Ovary (tissue), 9 donors: ENCODE measurements around the gene HSP90AB1. TPM values are rescaled to one million over a fixed set of nuclear protein-coding genes. Genes with fewer than 3 reads are reported as not detected.

Experiments
- DNase-seq, 5 donors: peaks; one replicate each; pipeline ENCODE4 v3.0.0-alpha.2; 2019 to 2020
- H3K27ac ChIP-seq, 2 donors: fragments of 200-600 bp; one replicate each; pipeline versions ENCODE4 v1.5.1 to v1.8.0; 2019 to 2022
- H3K27me3 ChIP-seq: fragments of 200-600 bp; one replicate; pipeline ENCODE4 v1.8.0; 2022
- H3K36me3 ChIP-seq: fragments of 200-600 bp; sonication (generic); one replicate; pipeline ENCODE4 v1.5.1; 2019
- H3K4me1 ChIP-seq: one replicate; pipeline ENCODE4 v1.8.1; 2013; ENCODE audit warnings: mild to moderate bottlenecking, moderate library complexity; ENCODE audit not compliant: insufficient read depth
- H3K4me3 ChIP-seq: fragments of 200-600 bp; sonication (generic); one replicate; pipeline ENCODE4 v1.5.1; 2017
- H3K9me3 ChIP-seq, 2 donors: fragments of 200-600 bp in 1 of 2; sonication (generic) in 1 of 2; one replicate each; pipeline versions ENCODE4 v1.5.1 to v1.8.1; 2013 to 2019; ENCODE audit warnings: mild to moderate bottlenecking in 1 of 2, moderate library complexity in 1 of 2
- EP300 ChIP-seq: sonication (generic); formaldehyde crosslinking; IDR thresholded peaks from one replicate; pipeline ENCODE4 v1.6.1; 2017; ENCODE audit warnings: antibody characterized with exemption
- POLR2A ChIP-seq: fragments of 450-650 bp; IDR thresholded peaks from one replicate; pipeline ENCODE4 v1.6.1; 2017; ENCODE audit warnings: antibody characterized with exemption, mild to moderate bottlenecking, moderate library complexity
- WGBS, 3 donors: extraction: QIAGEN DNeasy Blood & Tissue Kit in 1 of 3; methylation state at CpG; one replicate each; pipeline versions ENCODE4 v1.1.5 to v1.1.7; 2013 to 2017; 5-methylcytosine and 5-hydroxymethylcytosine counted together
- intact Hi-C, 4 donors: fragments of 100-400 bp; cut with DNase I; formaldehyde crosslinking; loops; one replicate each; pipeline versions ENCODE4 v1.11.0 to v1.15.1; 2022 to 2023
- polyA plus RNA-seq, 2 donors: library from polyadenylated mRNA; stranded (reverse); fragments of 200-250 nt in 1 of 2; fragments of 350-450 nt in 1 of 2; fragmentation: Illumina TruSeq in 1 of 2; extraction: RNeasy Lipid Tissue Mini Kit (QIAGEN cat#74804) in 1 of 2; gene quantifications; one replicate each; pipeline ENCODE4 v1.2.3, GENCODE V29; 2013 to 2014
- total RNA-seq, 7 donors: library from RNA; depleted of rRNA in 2 of 7; stranded (reverse); fragments of >200 nt in 2 of 7; fragmentation: NEBNext Ultra II Directional in 3 of 7; extraction: Animal tissue kit (Norgen Biotek cat#: 25700) in 3 of 7; gene quantifications; one replicate each; pipeline versions ENCODE4 v1.1.0 to v1.2.4, GENCODE V29; 2016 to 2023
- TF ChIP-seq, protein P1 (sequence below), 3 donors: fragments of 450-650 bp in 2 of 3; fragments of 200-600 bp in 1 of 3; IDR thresholded peaks; one replicate each; pipeline versions ENCODE4 v1.5.1 to v1.8.0; 2016 to 2022; ENCODE audit warnings: antibody characterized with exemption in 3 of 3, mild to moderate bottlenecking in 1 of 3
- donor health status: DM: no; HTN: no; CAD: no; lungs with moderate emphysema.
- donor health status: DM: no; HTN: no; CAD: no.
- donor health status: Bipolar disorder and iron deficiency.
- donor health status: DM: yes; HTN: yes; CAD: no.
- donor health status: DM: no; HTN: no; CAD: no.
- donor health status: DM: yes; HTN: yes; CAD: no.

Gene HSP90AB1
- total and polyA plus RNA-seq, 9 donors, result 820 to 1,905 (median 1,051) TPM

- 62 to 66% (median 63%) methylated on average over 10 of the region's 10 CpGs for WGBS, 3 donors
- no peak for TF ChIP-seq EP300
- TF ChIP-seq, protein P1, sequence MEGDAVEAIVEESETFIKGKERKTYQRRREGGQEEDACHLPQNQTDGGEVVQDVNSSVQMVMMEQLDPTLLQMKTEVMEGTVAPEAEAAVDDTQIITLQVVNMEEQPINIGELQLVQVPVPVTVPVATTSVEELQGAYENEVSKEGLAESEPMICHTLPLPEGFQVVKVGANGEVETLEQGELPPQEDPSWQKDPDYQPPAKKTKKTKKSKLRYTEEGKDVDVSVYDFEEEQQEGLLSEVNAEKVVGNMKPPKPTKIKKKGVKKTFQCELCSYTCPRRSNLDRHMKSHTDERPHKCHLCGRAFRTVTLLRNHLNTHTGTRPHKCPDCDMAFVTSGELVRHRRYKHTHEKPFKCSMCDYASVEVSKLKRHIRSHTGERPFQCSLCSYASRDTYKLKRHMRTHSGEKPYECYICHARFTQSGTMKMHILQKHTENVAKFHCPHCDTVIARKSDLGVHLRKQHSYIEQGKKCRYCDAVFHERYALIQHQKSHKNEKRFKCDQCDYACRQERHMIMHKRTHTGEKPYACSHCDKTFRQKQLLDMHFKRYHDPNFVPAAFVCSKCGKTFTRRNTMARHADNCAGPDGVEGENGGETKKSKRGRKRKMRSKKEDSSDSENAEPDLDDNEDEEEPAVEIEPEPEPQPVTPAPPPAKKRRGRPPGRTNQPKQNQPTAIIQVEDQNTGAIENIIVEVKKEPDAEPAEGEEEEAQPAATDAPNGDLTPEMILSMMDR (IDR thresholded peaks at IDR 0.05), result peak in 1 of 3 donors; percentile 6
- no peak overlapping the region for H3K4me3 ChIP-seq
- DNase-seq, result peak in 2 of 5 donors; percentile 23 to 28
- H3K27ac ChIP-seq, result no peak overlapping the region
- H3K36me3 ChIP-seq, result peaks cover 2% of the 10 kb centered on the region
- intact Hi-C loops, result no loop called here
- no peaks in the 10 kb centered on the region for H3K27me3 ChIP-seq
- H3K4me1 ChIP-seq, result peaks cover 16% of the 10 kb centered on the region
- no peaks in the 10 kb centered on the region for H3K9me3 ChIP-seq
These were observed 6.6 kb downstream of the HSP90AB1 start for GRCh38 chr6:44253307-44254101.

DNA sequence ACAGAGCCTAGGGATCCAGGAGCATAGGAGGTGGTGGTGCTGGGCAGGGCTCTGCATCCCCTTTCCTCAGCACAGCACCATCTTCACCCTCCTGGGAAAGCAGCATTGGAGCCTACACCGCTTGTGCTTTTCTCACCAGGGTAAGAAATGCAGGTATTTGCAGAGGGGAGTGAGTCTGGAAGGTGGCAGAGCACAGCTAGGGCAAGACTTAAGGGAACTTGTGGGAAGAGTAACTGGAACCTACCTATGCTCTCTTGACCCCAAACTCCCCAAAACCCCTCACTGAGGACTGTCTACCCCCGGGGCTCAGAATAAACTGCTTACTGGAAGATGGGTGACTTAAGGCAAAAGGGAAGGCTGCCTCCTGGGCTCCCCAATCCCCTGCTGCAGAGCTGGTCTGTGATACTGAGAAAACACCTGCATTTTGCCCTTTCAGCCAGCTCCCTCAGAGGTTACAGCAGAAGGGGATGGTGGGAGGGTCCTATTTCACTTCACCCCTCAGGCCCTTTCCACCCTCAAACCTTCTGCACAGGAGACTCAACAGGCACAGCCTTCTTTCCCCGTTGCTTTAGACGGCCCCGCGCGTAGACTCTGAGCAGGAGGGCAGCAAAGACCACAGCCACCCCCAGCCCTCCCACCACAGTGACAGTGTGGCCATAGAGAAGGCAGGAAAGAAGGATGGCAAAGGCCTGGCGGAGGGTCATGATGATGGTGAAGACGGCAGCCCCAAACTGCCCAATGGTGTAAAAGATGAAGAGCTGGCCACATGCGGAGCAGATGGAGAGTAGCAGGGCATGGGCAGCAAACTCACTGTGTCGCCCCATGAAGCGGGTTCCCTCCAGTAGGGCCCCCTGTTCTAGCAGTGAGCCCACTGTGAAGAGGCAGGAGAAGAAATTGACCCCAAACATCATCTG is 7.5 kb downstream of the HSP90AB1 start:
- WGBS, 3 donors, result 60 to 69% (median 65%) methylated on average over 12 of the region's 12 CpGs
- H3K27ac ChIP-seq, result no peak overlapping the region

GRCh38 chr6:44255105-44255808 is 8.4 kb downstream of the HSP90AB1 start:
- H3K27me3 ChIP-seq, result no peaks in the 10 kb centered on the region
- intact Hi-C loops, result no loop called here
- no peaks in the 10 kb centered on the region for H3K9me3 ChIP-seq
- DNase-seq, result peak in 1 of 5 donors; percentile 28
- peaks cover 2% of the 10 kb centered on the region for H3K36me3 ChIP-seq
- TF ChIP-seq, protein P1 (IDR thresholded peaks at IDR 0.05), result no peak
- no peak for TF ChIP-seq EP300
- no peak for TF ChIP-seq POLR2A
- peaks cover 5% of the 10 kb centered on the region for H3K4me1 ChIP-seq
- 57 to 70% (median 58%) methylated on average over 16 of the region's 16 CpGs for WGBS, 3 donors
- H3K4me3 ChIP-seq, result no peak overlapping the region
- no peak overlapping the region for H3K27ac ChIP-seq

More for the DNA sequence above, 7.5 kb downstream of the HSP90AB1 start:
- Histone ChIP-seq H3K36me3 (peaks cover 2% of the 10 kb centered on the region), H3K4me3 (no peak overlapping the region), H3K4me1 (peaks cover 7% of the 10 kb centered on the region), H3K27me3 (no peaks in the 10 kb centered on the region), H3K9me3 (no peaks in the 10 kb centered on the region)
- peak in 1 of 5 donors; percentile 33 for DNase-seq
- TF ChIP-seq, protein P1 (IDR thresholded peaks at IDR 0.05), result no peak
- no peak for TF ChIP-seq POLR2A
- intact Hi-C loops, result no loop called here
